ENCODE measurements around the gene ZNF385B. TPM values are rescaled to one million over a fixed set of nuclear protein-coding genes. Genes with fewer than 3 reads are reported as not detected.

The ZNF385B gene
- total RNA-seq, 1 experiment from 2014 or later: 2.2 TPM

DNA sequence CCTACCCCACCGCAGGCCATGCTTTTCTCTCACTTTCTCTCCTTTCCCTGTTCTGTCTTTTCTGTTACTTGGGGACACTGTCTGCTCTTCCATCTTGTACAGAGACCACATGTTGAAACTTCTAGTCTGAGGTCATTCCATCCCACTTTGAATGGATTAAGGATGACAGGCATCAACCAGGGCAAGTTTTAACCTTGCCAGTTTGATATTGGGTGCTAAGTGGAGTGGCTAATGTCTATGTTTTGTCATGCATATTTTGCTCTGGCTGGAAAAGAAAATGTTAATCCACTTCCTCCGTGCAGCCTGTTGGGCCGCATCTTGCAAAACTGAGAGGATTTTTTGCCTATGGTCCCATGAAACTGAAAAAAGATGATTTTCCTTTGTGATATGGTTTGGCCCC, 391.3 kb downstream of the ZNF385B start:
- ATAC-seq: peak; percentile 70
- POLR2A ChIA-PET: no interaction called here
- CTCF ChIA-PET: no interaction called here
- Mint-ChIP-seq H3K27me3 (ENCODE audit: low read depth) (no peaks in the 10 kb centered on the region), H3K4me1 (peaks cover 18% of the 10 kb centered on the region), H3K9me3 (peaks cover 6% of the 10 kb centered on the region), H3K4me3 (no peak overlapping the region), H3K36me3 (peaks cover 1% of the 10 kb centered on the region; the same call in 1 of the 2 replicates), H3K27ac (no peak overlapping the region)
- DNase-seq (ENCODE audit: low spot score): no peak
- TF ChIP-seq ETV6 (CRISPR knock-in tag; IDR thresholded peaks at IDR 0.05) (0 out of 2 replicates have a peak, but pooled peaks have one; percentile 33), MXD4 (CRISPR knock-in tag; IDR thresholded peaks at IDR 0.05; ENCODE audit: borderline replicate concordance) (no peak)

DNA sequence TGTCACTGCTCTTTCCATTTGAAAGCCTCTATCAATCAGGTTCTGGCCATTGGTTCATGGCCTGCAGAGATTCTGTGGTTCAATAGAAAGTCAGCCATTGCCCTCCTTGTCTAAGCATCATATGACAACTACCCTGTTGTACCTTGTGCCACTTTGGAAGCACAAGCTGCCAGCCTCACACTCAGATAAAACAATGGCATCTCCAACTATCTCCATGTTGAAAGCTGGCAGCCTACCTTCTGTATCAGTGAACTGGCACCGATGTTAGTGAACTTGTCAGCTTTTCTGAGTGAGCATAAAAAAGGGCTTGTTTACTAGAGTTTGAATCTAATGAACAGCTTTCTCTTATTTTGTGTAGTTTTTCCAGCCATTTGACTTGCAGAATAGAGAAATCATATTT, 393.5 kb downstream of the ZNF385B start:
- no peaks in the 10 kb centered on the region; the same call in 1 of the 2 replicates for H3K27me3 Mint-ChIP-seq (ENCODE audit: low read depth)
- POLR2A ChIA-PET: no interaction called here
- peaks cover 18% of the 10 kb centered on the region for H3K4me1 Mint-ChIP-seq
- peaks cover 5% of the 10 kb centered on the region; the same call in 1 of the 2 replicates for H3K36me3 Mint-ChIP-seq
- DNase-seq (ENCODE audit: low spot score): no peak
- ATAC-seq: no peak
- H3K27ac Mint-ChIP-seq: no peak overlapping the region
- TF ChIP-seq, protein P1, sequence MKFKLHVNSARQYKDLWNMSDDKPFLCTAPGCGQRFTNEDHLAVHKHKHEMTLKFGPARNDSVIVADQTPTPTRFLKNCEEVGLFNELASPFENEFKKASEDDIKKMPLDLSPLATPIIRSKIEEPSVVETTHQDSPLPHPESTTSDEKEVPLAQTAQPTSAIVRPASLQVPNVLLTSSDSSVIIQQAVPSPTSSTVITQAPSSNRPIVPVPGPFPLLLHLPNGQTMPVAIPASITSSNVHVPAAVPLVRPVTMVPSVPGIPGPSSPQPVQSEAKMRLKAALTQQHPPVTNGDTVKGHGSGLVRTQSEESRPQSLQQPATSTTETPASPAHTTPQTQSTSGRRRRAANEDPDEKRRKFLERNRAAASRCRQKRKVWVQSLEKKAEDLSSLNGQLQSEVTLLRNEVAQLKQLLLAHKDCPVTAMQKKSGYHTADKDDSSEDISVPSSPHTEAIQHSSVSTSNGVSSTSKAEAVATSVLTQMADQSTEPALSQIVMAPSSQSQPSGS (CRISPR knock-in tag; IDR thresholded peaks at IDR 0.05; ENCODE audit: borderline replicate concordance, low read depth): no peak
- TF ChIP-seq, protein P2, sequence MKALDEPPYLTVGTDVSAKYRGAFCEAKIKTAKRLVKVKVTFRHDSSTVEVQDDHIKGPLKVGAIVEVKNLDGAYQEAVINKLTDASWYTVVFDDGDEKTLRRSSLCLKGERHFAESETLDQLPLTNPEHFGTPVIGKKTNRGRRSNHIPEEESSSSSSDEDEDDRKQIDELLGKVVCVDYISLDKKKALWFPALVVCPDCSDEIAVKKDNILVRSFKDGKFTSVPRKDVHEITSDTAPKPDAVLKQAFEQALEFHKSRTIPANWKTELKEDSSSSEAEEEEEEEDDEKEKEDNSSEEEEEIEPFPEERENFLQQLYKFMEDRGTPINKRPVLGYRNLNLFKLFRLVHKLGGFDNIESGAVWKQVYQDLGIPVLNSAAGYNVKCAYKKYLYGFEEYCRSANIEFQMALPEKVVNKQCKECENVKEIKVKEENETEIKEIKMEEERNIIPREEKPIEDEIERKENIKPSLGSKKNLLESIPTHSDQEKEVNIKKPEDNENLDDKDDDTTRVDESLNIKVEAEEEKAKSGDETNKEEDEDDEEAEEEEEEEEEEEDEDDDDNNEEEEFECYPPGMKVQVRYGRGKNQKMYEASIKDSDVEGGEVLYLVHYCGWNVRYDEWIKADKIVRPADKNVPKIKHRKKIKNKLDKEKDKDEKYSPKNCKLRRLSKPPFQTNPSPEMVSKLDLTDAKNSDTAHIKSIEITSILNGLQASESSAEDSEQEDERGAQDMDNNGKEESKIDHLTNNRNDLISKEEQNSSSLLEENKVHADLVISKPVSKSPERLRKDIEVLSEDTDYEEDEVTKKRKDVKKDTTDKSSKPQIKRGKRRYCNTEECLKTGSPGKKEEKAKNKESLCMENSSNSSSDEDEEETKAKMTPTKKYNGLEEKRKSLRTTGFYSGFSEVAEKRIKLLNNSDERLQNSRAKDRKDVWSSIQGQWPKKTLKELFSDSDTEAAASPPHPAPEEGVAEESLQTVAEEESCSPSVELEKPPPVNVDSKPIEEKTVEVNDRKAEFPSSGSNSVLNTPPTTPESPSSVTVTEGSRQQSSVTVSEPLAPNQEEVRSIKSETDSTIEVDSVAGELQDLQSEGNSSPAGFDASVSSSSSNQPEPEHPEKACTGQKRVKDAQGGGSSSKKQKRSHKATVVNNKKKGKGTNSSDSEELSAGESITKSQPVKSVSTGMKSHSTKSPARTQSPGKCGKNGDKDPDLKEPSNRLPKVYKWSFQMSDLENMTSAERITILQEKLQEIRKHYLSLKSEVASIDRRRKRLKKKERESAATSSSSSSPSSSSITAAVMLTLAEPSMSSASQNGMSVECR (CRISPR knock-in tag; IDR thresholded peaks at IDR 0.05; ENCODE audit: borderline replicate concordance): no peak
- TF ChIP-seq GTF2I (CRISPR knock-in tag; conservative IDR thresholded peaks at IDR 0.05) (no peak), SOX15 (CRISPR knock-in tag; IDR thresholded peaks at IDR 0.05) (no peak), NFYB (CRISPR knock-in tag; conservative IDR thresholded peaks at IDR 0.05; ENCODE audit: low read depth) (no peak), ATF1 (CRISPR knock-in tag; IDR thresholded peaks at IDR 0.05) (no peak)
- TF ChIP-seq, protein P3, sequence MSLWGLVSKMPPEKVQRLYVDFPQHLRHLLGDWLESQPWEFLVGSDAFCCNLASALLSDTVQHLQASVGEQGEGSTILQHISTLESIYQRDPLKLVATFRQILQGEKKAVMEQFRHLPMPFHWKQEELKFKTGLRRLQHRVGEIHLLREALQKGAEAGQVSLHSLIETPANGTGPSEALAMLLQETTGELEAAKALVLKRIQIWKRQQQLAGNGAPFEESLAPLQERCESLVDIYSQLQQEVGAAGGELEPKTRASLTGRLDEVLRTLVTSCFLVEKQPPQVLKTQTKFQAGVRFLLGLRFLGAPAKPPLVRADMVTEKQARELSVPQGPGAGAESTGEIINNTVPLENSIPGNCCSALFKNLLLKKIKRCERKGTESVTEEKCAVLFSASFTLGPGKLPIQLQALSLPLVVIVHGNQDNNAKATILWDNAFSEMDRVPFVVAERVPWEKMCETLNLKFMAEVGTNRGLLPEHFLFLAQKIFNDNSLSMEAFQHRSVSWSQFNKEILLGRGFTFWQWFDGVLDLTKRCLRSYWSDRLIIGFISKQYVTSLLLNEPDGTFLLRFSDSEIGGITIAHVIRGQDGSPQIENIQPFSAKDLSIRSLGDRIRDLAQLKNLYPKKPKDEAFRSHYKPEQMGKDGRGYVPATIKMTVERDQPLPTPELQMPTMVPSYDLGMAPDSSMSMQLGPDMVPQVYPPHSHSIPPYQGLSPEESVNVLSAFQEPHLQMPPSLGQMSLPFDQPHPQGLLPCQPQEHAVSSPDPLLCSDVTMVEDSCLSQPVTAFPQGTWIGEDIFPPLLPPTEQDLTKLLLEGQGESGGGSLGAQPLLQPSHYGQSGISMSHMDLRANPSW (CRISPR knock-in tag; conservative IDR thresholded peaks at IDR 0.05; ENCODE audit: low read depth): no peak
- H3K4me3 Mint-ChIP-seq: no peak overlapping the region
- CTCF ChIA-PET: no interaction called here
- peaks cover 21% of the 10 kb centered on the region for H3K9me3 Mint-ChIP-seq

DNA sequence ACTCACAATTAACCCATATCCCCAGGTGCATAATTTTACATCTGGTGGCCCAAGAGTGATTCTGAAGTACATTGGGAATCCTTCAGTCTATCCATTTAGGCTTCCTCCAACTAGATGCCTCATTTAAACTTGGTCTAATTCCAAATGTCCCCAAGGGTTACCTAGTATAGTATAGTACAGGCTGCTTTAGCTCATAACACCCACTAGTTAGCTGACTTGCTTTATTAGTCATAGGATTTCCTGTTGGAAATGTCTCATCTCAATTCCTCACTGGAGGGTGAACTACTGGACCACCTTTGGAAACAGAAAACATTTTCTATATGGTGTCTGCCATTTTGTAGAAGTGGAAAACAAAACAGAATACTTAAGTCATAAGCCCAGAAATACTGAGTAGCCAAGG, 394.3 kb downstream of the ZNF385B start:
- ChIA-PET POLR2A (no interaction called here), CTCF (no interaction called here)
- no peak for DNase-seq (ENCODE audit: low spot score)
- Mint-ChIP-seq H3K36me3 (peaks cover 5% of the 10 kb centered on the region; the same call in 1 of the 2 replicates), H3K4me1 (peaks cover 18% of the 10 kb centered on the region), H3K4me3 (no peak overlapping the region), H3K27me3 (ENCODE audit: low read depth) (no peaks in the 10 kb centered on the region; the same call in 1 of the 2 replicates), H3K9me3 (peaks cover 21% of the 10 kb centered on the region), H3K27ac (no peak overlapping the region)
- ATAC-seq: no peak
- TF ChIP-seq, protein P4, sequence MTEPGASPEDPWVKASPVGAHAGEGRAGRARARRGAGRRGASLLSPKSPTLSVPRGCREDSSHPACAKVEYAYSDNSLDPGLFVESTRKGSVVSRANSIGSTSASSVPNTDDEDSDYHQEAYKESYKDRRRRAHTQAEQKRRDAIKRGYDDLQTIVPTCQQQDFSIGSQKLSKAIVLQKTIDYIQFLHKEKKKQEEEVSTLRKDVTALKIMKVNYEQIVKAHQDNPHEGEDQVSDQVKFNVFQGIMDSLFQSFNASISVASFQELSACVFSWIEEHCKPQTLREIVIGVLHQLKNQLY (CRISPR knock-in tag; IDR thresholded peaks at IDR 0.05): no peak
- TF ChIP-seq, protein P5, sequence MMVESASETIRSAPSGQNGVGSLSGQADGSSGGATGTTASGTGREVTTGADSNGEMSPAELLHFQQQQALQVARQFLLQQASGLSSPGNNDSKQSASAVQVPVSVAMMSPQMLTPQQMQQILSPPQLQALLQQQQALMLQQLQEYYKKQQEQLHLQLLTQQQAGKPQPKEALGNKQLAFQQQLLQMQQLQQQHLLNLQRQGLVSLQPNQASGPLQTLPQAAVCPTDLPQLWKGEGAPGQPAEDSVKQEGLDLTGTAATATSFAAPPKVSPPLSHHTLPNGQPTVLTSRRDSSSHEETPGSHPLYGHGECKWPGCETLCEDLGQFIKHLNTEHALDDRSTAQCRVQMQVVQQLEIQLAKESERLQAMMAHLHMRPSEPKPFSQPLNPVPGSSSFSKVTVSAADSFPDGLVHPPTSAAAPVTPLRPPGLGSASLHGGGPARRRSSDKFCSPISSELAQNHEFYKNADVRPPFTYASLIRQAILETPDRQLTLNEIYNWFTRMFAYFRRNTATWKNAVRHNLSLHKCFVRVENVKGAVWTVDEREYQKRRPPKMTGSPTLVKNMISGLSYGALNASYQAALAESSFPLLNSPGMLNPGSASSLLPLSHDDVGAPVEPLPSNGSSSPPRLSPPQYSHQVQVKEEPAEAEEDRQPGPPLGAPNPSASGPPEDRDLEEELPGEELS (CRISPR knock-in tag; IDR thresholded peaks at IDR 0.05): no peak
